Measurements from ENCODE around the gene MYL4.

- TF ChIP-seq POLR2AphosphoS5 (IDR thresholded peaks at IDR 0.05; ENCODE audit: low read depth, low read length) (no peak), POLR2A (IDR thresholded peaks at IDR 0.05; ENCODE audit: low read depth, low read length) (no peak), TAF1 (IDR thresholded peaks at IDR 0.05; ENCODE audit: low read depth, low read length) (no peak)
These were observed 22.7 kb downstream of the MYL4 start for GRCh38 chr17:47231866-47232265.
